A673 (cell line): ENCODE measurements around the gene CCDC158. TPM values are rescaled to one million over a fixed set of nuclear protein-coding genes. Genes with fewer than 3 reads are reported as not detected.

Source experiments
- BruUV-seq: library from RNA; stranded (reverse); fragments of 400-500 nt; replicated peaks from 2 replicates; lab custom pipeline; 2021; lab: Mats Ljungman, UMichigan
- CTCF ChIA-PET: fragments of 300-600 bp; sonication (Branson Sonifier 250); formaldehyde crosslinking; loops from one replicate; lab custom pipeline; 2022; ENCODE audit warnings: antibody characterized with exemption; lab: Charles Lee
- POLR2A ChIA-PET: fragments of 300-600 bp; sonication (Branson Sonifier 250); formaldehyde crosslinking; loops from one replicate; lab custom pipeline; 2022; ENCODE audit warnings: antibody characterized with exemption; ENCODE audit not compliant: low non-redundant PET; lab: Charles Lee
- DNase-seq: peaks from one replicate; pipeline ENCODE4 v3.0.0-alpha.2; 2015; ENCODE audit warnings: low spot score
- H3K27ac ChIP-seq: fragments of 200-600 bp; sonication (generic); 2 replicates; pipeline ENCODE4 v1.5.1; 2016; ENCODE audit warnings: mixed run types, low read depth, mild to moderate bottlenecking, mixed read lengths, antibody characterized with exemption, low read length; ENCODE audit not compliant: poor library complexity, severe bottlenecking
- H3K27me3 ChIP-seq: fragments of 200-600 bp; sonication (generic); replicated peaks from 2 replicates; pipeline ENCODE4 v1.6.1; 2017; ENCODE audit warnings: mixed run types, low read depth, mild to moderate bottlenecking, mixed read lengths, antibody characterized with exemption, low read length; ENCODE audit not compliant: insufficient read depth, poor library complexity
- H3K36me3 ChIP-seq: fragments of 200-600 bp; sonication (generic); 2 replicates; pipeline ENCODE4 v1.6.1; 2016; ENCODE audit warnings: mixed run types, mild to moderate bottlenecking, mixed read lengths, antibody characterized with exemption, low read length; ENCODE audit not compliant: insufficient read depth, poor library complexity, severe bottlenecking
- H3K4me1 ChIP-seq: fragments of 200-600 bp; sonication (generic); 2 replicates; pipeline ENCODE4 v1.6.1; 2017; ENCODE audit warnings: mixed run types, mild to moderate bottlenecking, mixed read lengths, antibody characterized with exemption, low read length; ENCODE audit not compliant: insufficient read depth, poor library complexity, severe bottlenecking
- H3K4me3 ChIP-seq: fragments of 200-600 bp; sonication (generic); 2 replicates; pipeline ENCODE4 v1.5.1; 2016; ENCODE audit warnings: low read depth, mixed run types, mild to moderate bottlenecking, mixed read lengths, low read length; ENCODE audit not compliant: poor library complexity, severe bottlenecking
- H3K9me3 ChIP-seq: fragments of 200-600 bp; sonication (generic); 2 replicates; pipeline ENCODE4 v1.6.1; 2016; ENCODE audit warnings: mixed run types, low read depth, mild to moderate bottlenecking, mixed read lengths, antibody characterized with exemption, low read length; ENCODE audit not compliant: poor library complexity, severe bottlenecking
- EZH2 ChIP-seq: fragments of 200-600 bp; sonication (generic); IDR thresholded peaks from 2 replicates; pipeline ENCODE4 v1.6.1; 2017; ENCODE audit warnings: borderline replicate concordance, low read depth, mild to moderate bottlenecking, mixed read lengths, antibody characterized with exemption, low read length; ENCODE audit not compliant: poor library complexity, severe bottlenecking
- intact Hi-C: fragments of 100-400 bp; cut with micrococcal nuclease; formaldehyde crosslinking; loops from one replicate; pipeline ENCODE4 v1.10.0; 2022; ENCODE audit not compliant: unreplicated experiment
- total RNA-seq: library from RNA; stranded (reverse); gene quantifications from 2 replicates; pipeline ENCODE4 v1.2.3, GENCODE V29; 2021
- TF ChIP-seq, protein P1 (sequence below): fragments of 300-800, 200-600 bp; sonication (generic); conservative IDR thresholded peaks from 2 replicates; pipeline ENCODE4 v1.5.1; 2017; ENCODE audit warnings: low read depth, mild to moderate bottlenecking, antibody characterized with exemption, low read length, moderate library complexity, mixed read lengths

Gene CCDC158
- total RNA-seq, 1 experiment from 2014 or later, result not detected

DNA sequence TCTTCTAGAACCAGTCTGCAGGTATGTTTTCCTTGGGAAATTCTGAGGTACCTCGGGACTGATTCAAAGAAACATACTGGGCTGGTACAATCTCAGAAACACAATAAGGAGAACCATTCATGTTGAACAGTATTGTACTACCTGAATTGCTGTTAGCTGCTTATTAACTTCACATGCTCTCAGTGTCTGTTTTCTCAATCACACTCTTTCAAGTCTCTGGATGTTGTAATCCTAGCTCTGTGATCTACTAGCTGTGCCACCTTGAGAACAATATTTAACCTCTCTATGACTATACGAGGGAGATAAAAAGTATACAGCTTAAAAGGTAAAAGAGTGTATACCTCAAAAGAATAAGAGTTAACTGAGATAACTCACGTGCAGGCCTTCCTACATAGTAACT lies 10.3 kb downstream of the CCDC158 start:
- Histone ChIP-seq H3K4me1 (no peaks in the 10 kb centered on the region), H3K27ac (no peak overlapping the region), H3K9me3 (no peaks in the 10 kb centered on the region), H3K4me3 (no peak overlapping the region), H3K27me3 (no peaks in the 10 kb centered on the region), H3K36me3 (no peaks in the 10 kb centered on the region)
- CTCF ChIA-PET, result no interaction called here
- TF ChIP-seq, protein P1, sequence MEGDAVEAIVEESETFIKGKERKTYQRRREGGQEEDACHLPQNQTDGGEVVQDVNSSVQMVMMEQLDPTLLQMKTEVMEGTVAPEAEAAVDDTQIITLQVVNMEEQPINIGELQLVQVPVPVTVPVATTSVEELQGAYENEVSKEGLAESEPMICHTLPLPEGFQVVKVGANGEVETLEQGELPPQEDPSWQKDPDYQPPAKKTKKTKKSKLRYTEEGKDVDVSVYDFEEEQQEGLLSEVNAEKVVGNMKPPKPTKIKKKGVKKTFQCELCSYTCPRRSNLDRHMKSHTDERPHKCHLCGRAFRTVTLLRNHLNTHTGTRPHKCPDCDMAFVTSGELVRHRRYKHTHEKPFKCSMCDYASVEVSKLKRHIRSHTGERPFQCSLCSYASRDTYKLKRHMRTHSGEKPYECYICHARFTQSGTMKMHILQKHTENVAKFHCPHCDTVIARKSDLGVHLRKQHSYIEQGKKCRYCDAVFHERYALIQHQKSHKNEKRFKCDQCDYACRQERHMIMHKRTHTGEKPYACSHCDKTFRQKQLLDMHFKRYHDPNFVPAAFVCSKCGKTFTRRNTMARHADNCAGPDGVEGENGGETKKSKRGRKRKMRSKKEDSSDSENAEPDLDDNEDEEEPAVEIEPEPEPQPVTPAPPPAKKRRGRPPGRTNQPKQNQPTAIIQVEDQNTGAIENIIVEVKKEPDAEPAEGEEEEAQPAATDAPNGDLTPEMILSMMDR, result no peak
- TF ChIP-seq EZH2, result no peak
- BruUV-seq, result no TSS peak
- intact Hi-C loops, result no loop called here
- POLR2A ChIA-PET, result no interaction called here
- DNase-seq, result no peak

DNA sequence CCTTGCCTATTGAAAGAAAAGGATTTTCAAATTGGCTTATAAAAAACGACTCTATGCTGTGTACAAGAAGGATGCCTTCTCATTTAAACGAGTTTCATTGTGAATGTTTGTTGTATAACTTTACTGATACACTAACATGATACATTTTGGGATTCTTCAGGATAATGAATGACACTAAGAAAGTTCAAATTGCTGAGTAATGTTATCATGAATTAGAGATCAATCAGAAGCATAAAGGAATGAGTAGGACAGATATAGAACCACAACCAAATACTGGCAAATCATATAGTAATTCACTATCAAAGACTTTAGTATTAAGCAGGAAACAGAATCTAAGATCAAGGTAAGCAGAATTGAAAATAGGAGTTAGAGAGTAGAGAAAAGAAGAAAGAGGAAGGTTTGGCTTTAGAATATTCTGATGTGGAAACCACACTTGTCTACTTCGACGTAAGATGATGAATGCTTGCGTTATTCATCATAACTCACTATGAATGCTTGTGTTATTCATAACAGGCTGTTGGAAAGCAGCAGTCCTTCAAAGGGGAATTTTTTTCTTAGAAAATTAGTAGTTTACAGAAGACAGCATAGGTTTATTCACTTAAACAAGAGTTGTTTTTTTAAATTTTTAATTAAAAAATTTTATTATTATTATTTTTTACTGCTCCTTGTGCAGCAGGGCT lies 13.4 kb downstream of the CCDC158 start:
- intact Hi-C loops, result no loop called here
- ChIA-PET POLR2A (no interaction called here), CTCF (no interaction called here)
- DNase-seq, result no peak
- Histone ChIP-seq H3K9me3 (no peaks in the 10 kb centered on the region), H3K36me3 (no peaks in the 10 kb centered on the region), H3K4me1 (no peaks in the 10 kb centered on the region), H3K27me3 (no peaks in the 10 kb centered on the region), H3K4me3 (no peak overlapping the region), H3K27ac (no peak overlapping the region)
- TF ChIP-seq, protein P1, result no peak
- no peak for TF ChIP-seq EZH2
- no TSS peak for BruUV-seq

DNA sequence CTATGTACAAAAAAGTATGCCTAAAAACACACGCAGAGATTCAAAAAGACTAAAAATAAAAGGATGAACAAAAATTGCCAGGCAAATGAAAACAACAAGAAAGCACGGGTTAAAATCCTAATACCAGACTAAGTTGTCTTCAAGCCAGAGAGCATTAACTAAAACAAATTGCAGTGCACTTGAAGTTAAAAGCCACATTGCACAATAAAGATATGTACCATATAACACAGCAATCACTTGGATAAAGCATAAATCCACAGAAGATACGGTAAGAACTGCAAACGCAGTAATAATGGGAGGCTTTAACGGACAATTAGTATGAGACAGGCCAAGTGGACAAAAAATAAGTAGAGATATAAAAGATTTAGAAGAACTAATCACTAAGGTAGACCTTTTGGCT lies 14.9 kb downstream of the CCDC158 start:
- Histone ChIP-seq H3K36me3 (no peaks in the 10 kb centered on the region), H3K4me3 (no peak overlapping the region), H3K9me3 (no peaks in the 10 kb centered on the region), H3K27me3 (no peaks in the 10 kb centered on the region), H3K27ac (no peak overlapping the region), H3K4me1 (no peaks in the 10 kb centered on the region)
- no peak for DNase-seq
- BruUV-seq, result no TSS peak
- ChIA-PET POLR2A (no interaction called here), CTCF (no interaction called here)
- intact Hi-C loops, result no loop called here
- TF ChIP-seq, protein P1, result no peak
- TF ChIP-seq EZH2, result no peak
